ENCODE results near the gene NOXRED1.
A peak's percentile ranks its signal among the peaks of the same experiment; 100 is the strongest.

- TF ChIP-seq CTCF (IDR thresholded peaks at IDR 0.05) (peak; percentile 27; the same call in 1 of the 2 replicates), POLR2AphosphoS5 (IDR thresholded peaks at IDR 0.05; ENCODE audit: low read depth, low read length) (peak; percentile 33; the same call in 1 of the 2 replicates)
Measured at GRCh38 chr14:77376771-77377501, 46.4 kb downstream of the NOXRED1 start, which contains the start of the genes SAMD15 and TMED8.
